Activated CD8-positive, alpha-beta memory T cell treated with anti-CD3 and anti-CD28 coated beads, Interleukin-2, amount 10 ng/mL, durations not matched to agents 7 days and 5 days (primary cell): ENCODE measurements around the gene FER. TPM values are rescaled to one million over a fixed set of nuclear protein-coding genes. Genes with fewer than 3 reads are reported as not detected.
A peak's percentile ranks its signal among the peaks of the same experiment; 100 is the strongest.
"Not testable (repeated sequence)": the region's sequence is repeated elsewhere in the genome, so short reads cannot be mapped to it uniquely, and the experiment has no call there.

Experiments used
- ATAC-seq: fragments of 150-1000 bp; cut with Tn5 transposase; one replicate; pipeline ENCODE4 v1.10.0; 2021; ENCODE audit warnings: moderate library complexity
- CTCF ChIA-PET: fragments of 350-600 bp; sonication (Branson Sonifier 250); formaldehyde crosslinking; loops from one replicate; lab custom pipeline; 2021; ENCODE audit warnings: antibody characterized with exemption; lab: Charles Lee
- DNase-seq: peaks from one replicate; pipeline ENCODE4 v3.0.0-alpha.2; 2020
- H3K27ac Mint-ChIP-seq: one replicate; pipeline ENCODE4 v1.8.0; 2021; ENCODE audit warnings: mild to moderate bottlenecking, mixed read lengths
- H3K27me3 Mint-ChIP-seq: one replicate; pipeline ENCODE4 v1.8.0; 2021; ENCODE audit warnings: mixed read lengths
- H3K36me3 Mint-ChIP-seq: one replicate; pipeline ENCODE4 v1.8.0; 2021; ENCODE audit warnings: mild to moderate bottlenecking, mixed read lengths
- H3K4me1 Mint-ChIP-seq: one replicate; pipeline ENCODE4 v1.8.0; 2021; ENCODE audit warnings: mixed read lengths
- H3K4me3 Mint-ChIP-seq: one replicate; pipeline ENCODE4 v1.8.0; 2021; ENCODE audit warnings: mild to moderate bottlenecking, moderate library complexity, mixed read lengths
- H3K9me3 Mint-ChIP-seq: one replicate; pipeline ENCODE4 v1.8.0; 2022; ENCODE audit warnings: low read depth, mixed read lengths
- total RNA-seq, 2 experiments: library from RNA; stranded (reverse); gene quantifications; one replicate each; pipeline ENCODE4 v1.2.3, GENCODE V29; 2021

The FER gene
- total RNA-seq, 2 experiments from 2014 or later: 9.0 to 11.7 TPM

GRCh38 chr5:108788142-108788541 lies 40.4 kb downstream of the FER start:
- ATAC-seq (no peak), DNase-seq (no peak)
- Mint-ChIP-seq H3K4me3 (no peak overlapping the region), H3K4me1 (no peaks in the 10 kb centered on the region), H3K9me3 (peaks cover 2% of the 10 kb centered on the region), H3K27me3 (no peaks in the 10 kb centered on the region), H3K36me3 (peaks cover 11% of the 10 kb centered on the region), H3K27ac (no peak overlapping the region)
- CTCF ChIA-PET: no interaction called here

GRCh38 chr5:108793207-108793606 lies 45.5 kb downstream of the FER start:
- H3K27ac Mint-ChIP-seq: no peak overlapping the region
- ATAC-seq: no peak
- DNase-seq: no peak
- H3K9me3 Mint-ChIP-seq: no peaks in the 10 kb centered on the region
- CTCF ChIA-PET: no interaction called here
- H3K4me3 Mint-ChIP-seq: no peak overlapping the region
- H3K36me3 Mint-ChIP-seq: peaks cover 8% of the 10 kb centered on the region
- H3K4me1 Mint-ChIP-seq: no peaks in the 10 kb centered on the region
- H3K27me3 Mint-ChIP-seq: no peaks in the 10 kb centered on the region

GRCh38 chr5:108794349-108794748 lies 46.7 kb downstream of the FER start:
- ATAC-seq, H3K27me3 Mint-ChIP-seq, CTCF ChIA-PET: not testable (repeated sequence)

GRCh38 chr5:108797396-108797795 lies 49.7 kb downstream of the FER start:
- Mint-ChIP-seq H3K27me3 (no peaks in the 10 kb centered on the region), H3K36me3 (peaks cover 8% of the 10 kb centered on the region), H3K4me1 (no peaks in the 10 kb centered on the region), H3K27ac (no peak overlapping the region), H3K4me3 (no peak overlapping the region), H3K9me3 (no peaks in the 10 kb centered on the region)
- DNase-seq (no peak), ATAC-seq (no peak)
- CTCF ChIA-PET: no interaction called here

More at GRCh38 chr5:108794349-108794748, 46.7 kb downstream of the FER start:
- H3K36me3 Mint-ChIP-seq, DNase-seq, H3K4me1 Mint-ChIP-seq, H3K9me3 Mint-ChIP-seq, H3K4me3 Mint-ChIP-seq, H3K27ac Mint-ChIP-seq: not testable (repeated sequence)

GRCh38 chr5:108797986-108798385 lies 50.3 kb downstream of the FER start:
- Mint-ChIP-seq H3K4me1 (no peaks in the 10 kb centered on the region), H3K36me3 (peaks cover 9% of the 10 kb centered on the region), H3K27ac (no peak overlapping the region), H3K9me3 (no peaks in the 10 kb centered on the region), H3K4me3 (no peak overlapping the region), H3K27me3 (no peaks in the 10 kb centered on the region)
- DNase-seq (no peak), ATAC-seq (no peak)
- CTCF ChIA-PET: no interaction called here

- H3K4me3 Mint-ChIP-seq: no peak overlapping the region
- no peak overlapping the region for H3K27ac Mint-ChIP-seq
- H3K9me3 Mint-ChIP-seq: no peaks in the 10 kb centered on the region
- CTCF ChIA-PET: no interaction called here
- H3K4me1 Mint-ChIP-seq: no peaks in the 10 kb centered on the region
- no peak for DNase-seq
- ATAC-seq: no peak
- no peaks in the 10 kb centered on the region for H3K27me3 Mint-ChIP-seq
- H3K36me3 Mint-ChIP-seq: peaks cover 11% of the 10 kb centered on the region
Measured at GRCh38 chr5:108798513-108799265, 51.0 kb downstream of the FER start.

GRCh38 chr5:108801301-108801700 lies 53.6 kb downstream of the FER start:
- H3K9me3 Mint-ChIP-seq: peaks cover 7% of the 10 kb centered on the region
- H3K4me1 Mint-ChIP-seq: no peaks in the 10 kb centered on the region
- H3K27me3 Mint-ChIP-seq: no peaks in the 10 kb centered on the region
- ATAC-seq (no peak), DNase-seq (no peak)
- H3K36me3 Mint-ChIP-seq: peaks cover 18% of the 10 kb centered on the region
- no peak overlapping the region for H3K4me3 Mint-ChIP-seq
- no peak overlapping the region for H3K27ac Mint-ChIP-seq
- CTCF ChIA-PET: no interaction called here

- CTCF ChIA-PET: no interaction called here
- no peak overlapping the region for H3K27ac Mint-ChIP-seq
- no peaks in the 10 kb centered on the region for H3K27me3 Mint-ChIP-seq
- DNase-seq (no peak), ATAC-seq (no peak)
- peaks cover 18% of the 10 kb centered on the region for H3K36me3 Mint-ChIP-seq
- H3K4me3 Mint-ChIP-seq: no peak overlapping the region
- peaks cover 7% of the 10 kb centered on the region for H3K9me3 Mint-ChIP-seq
- H3K4me1 Mint-ChIP-seq: no peaks in the 10 kb centered on the region
Measured at GRCh38 chr5:108801776-108802175, 54.1 kb downstream of the FER start.

- ATAC-seq: no peak
- peaks cover 7% of the 10 kb centered on the region for H3K36me3 Mint-ChIP-seq
- CTCF ChIA-PET: no interaction called here
Measured at GRCh38 chr5:108810717-108811116, 63.0 kb downstream of the FER start.

GRCh38 chr5:108813673-108814072 lies 66.0 kb downstream of the FER start:
- H3K4me3 Mint-ChIP-seq: no peak overlapping the region
- peaks cover under 1% of the 10 kb centered on the region for H3K36me3 Mint-ChIP-seq
- ATAC-seq (no peak), DNase-seq (no peak)
- H3K4me1 Mint-ChIP-seq: peaks cover 2% of the 10 kb centered on the region
- no peak overlapping the region for H3K27ac Mint-ChIP-seq
- CTCF ChIA-PET: no interaction called here
- no peaks in the 10 kb centered on the region for H3K27me3 Mint-ChIP-seq
- H3K9me3 Mint-ChIP-seq: no peaks in the 10 kb centered on the region

More at GRCh38 chr5:108810717-108811116, 63.0 kb downstream of the FER start:
- Mint-ChIP-seq H3K27ac (no peak overlapping the region), H3K9me3 (peaks cover 10% of the 10 kb centered on the region), H3K4me3 (no peak overlapping the region), H3K4me1 (no peaks in the 10 kb centered on the region), H3K27me3 (no peaks in the 10 kb centered on the region)
- DNase-seq: no peak

GRCh38 chr5:108814551-108814950 lies 66.9 kb downstream of the FER start:
- no peaks in the 10 kb centered on the region for H3K36me3 Mint-ChIP-seq
- no peak for ATAC-seq
- no peak overlapping the region for H3K4me3 Mint-ChIP-seq
- peaks cover 2% of the 10 kb centered on the region for H3K4me1 Mint-ChIP-seq
- no peak for DNase-seq
- CTCF ChIA-PET: no interaction called here
- no peaks in the 10 kb centered on the region for H3K9me3 Mint-ChIP-seq
- no peaks in the 10 kb centered on the region for H3K27me3 Mint-ChIP-seq
- no peak overlapping the region for H3K27ac Mint-ChIP-seq

- Mint-ChIP-seq H3K36me3 (peaks cover 1% of the 10 kb centered on the region), H3K27ac (peak overlapping the region; percentile 54), H3K4me1 (peaks cover 2% of the 10 kb centered on the region), H3K27me3 (no peaks in the 10 kb centered on the region), H3K9me3 (no peaks in the 10 kb centered on the region), H3K4me3 (no peak overlapping the region)
- CTCF ChIA-PET: no interaction called here
- peak; percentile 71 for ATAC-seq
- no peak for DNase-seq
Measured at GRCh38 chr5:108818613-108819272, 71.0 kb downstream of the FER start.

GRCh38 chr5:108820983-108821382 lies 73.3 kb downstream of the FER start:
- H3K27me3 Mint-ChIP-seq: no peaks in the 10 kb centered on the region
- no peak overlapping the region for H3K4me3 Mint-ChIP-seq
- H3K36me3 Mint-ChIP-seq: peaks cover 1% of the 10 kb centered on the region
- ATAC-seq (no peak), DNase-seq (no peak)
- CTCF ChIA-PET: no interaction called here
- no peaks in the 10 kb centered on the region for H3K9me3 Mint-ChIP-seq
- H3K27ac Mint-ChIP-seq: no peak overlapping the region
- H3K4me1 Mint-ChIP-seq: peaks cover 2% of the 10 kb centered on the region
